Thyroid gland (tissue), 4 donors: ENCODE results near the gene SLC29A2.
"Not testable (repeated sequence)": the region's sequence is repeated elsewhere in the genome, so short reads cannot be mapped to it uniquely, and the experiment has no call there.

Experiments used
- POLR2A ChIP-seq, 2 donors: fragments of 450-650 bp; IDR thresholded peaks; one replicate each; pipeline ENCODE4 v1.6.1; 2017; ENCODE audit warnings: antibody characterized with exemption in 2 of 2, mild to moderate bottlenecking in 2 of 2, moderate library complexity in 1 of 2
- TF ChIP-seq, protein P1 (sequence below), 6 experiments: fragments of 200-600 bp in 3 of 6; fragments of 450-650 bp in 3 of 6; sonication (generic) in 3 of 6; IDR thresholded peaks; one replicate each; pipeline ENCODE4 v1.5.1; 2016 to 2019; ENCODE audit warnings: antibody characterized with exemption in 6 of 6, mild to moderate bottlenecking in 2 of 6, inconsistent platforms in 1 of 6, moderate library complexity in 1 of 6

DNA sequence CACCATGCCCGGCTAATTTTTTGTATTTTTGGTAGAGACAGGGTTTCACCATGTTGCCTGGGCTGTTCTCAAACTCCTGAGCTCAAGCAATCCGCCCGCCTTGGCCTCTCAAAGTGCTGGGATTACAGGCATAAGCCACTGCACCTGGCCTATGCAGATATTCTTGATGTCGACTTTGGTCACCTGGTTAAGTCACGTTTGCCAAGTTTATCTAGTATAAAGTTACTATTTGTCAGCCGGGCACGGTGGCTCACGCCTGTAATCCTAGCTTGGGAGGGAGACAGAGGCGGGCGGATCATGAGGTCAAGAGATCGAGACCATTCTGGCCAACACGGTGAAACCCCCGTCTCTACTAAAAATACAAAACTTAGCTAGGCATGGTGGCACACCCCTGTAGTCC, 12.8 kb upstream of the SLC29A2 start:
- TF ChIP-seq POLR2A (IDR thresholded peaks at IDR 0.05), result not testable (repeated sequence)
- TF ChIP-seq, protein P1, sequence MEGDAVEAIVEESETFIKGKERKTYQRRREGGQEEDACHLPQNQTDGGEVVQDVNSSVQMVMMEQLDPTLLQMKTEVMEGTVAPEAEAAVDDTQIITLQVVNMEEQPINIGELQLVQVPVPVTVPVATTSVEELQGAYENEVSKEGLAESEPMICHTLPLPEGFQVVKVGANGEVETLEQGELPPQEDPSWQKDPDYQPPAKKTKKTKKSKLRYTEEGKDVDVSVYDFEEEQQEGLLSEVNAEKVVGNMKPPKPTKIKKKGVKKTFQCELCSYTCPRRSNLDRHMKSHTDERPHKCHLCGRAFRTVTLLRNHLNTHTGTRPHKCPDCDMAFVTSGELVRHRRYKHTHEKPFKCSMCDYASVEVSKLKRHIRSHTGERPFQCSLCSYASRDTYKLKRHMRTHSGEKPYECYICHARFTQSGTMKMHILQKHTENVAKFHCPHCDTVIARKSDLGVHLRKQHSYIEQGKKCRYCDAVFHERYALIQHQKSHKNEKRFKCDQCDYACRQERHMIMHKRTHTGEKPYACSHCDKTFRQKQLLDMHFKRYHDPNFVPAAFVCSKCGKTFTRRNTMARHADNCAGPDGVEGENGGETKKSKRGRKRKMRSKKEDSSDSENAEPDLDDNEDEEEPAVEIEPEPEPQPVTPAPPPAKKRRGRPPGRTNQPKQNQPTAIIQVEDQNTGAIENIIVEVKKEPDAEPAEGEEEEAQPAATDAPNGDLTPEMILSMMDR (IDR thresholded peaks at IDR 0.05), result not testable (repeated sequence)
